GM18502 (cell line): Measurements from ENCODE around the gene POTEE.
"Not testable (repeated sequence)": the region's sequence is repeated elsewhere in the genome, so short reads cannot be mapped to it uniquely, and the experiment has no call there.

Experiments
- ATAC-seq: cut with Tn5 transposase; IDR thresholded peaks from one replicate; pipeline ENCODE4 v1.9.1; 2021; ENCODE audit warnings: mild to moderate bottlenecking; ENCODE audit not compliant: unreplicated experiment, poor library complexity

The POTEE gene

GRCh38 chr2:131209030-131209772, at the start of gene POTEE:
POTEE (plus strand) TSS chr2:131209536; CDS start chr2:131218403, 8,867 bp downstream.
- ATAC-seq: not testable (repeated sequence)

DNA sequence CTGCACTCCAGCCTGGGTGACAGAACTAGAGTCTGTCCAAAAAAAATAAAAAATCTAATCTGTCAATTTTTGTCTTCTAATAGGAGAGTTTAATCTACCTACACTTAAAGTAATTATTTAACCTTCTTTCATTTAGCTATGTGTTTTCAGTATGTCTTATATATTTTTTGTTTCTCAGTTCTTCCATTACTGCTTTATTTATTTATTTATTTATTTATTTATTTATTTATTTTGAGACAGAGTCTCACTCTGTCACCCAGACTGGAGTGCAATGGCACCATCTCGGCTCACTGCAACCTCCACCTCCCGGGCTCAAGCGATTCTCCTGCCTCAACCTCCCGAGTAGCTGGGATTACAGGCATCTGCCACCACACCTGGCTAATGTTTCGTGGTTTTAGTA, 43.8 kb upstream of the POTEE start:
- ATAC-seq: not testable (repeated sequence)

GRCh38 chr2:131168538-131168937, 40.8 kb upstream of the POTEE start:
- no peak for ATAC-seq

DNA sequence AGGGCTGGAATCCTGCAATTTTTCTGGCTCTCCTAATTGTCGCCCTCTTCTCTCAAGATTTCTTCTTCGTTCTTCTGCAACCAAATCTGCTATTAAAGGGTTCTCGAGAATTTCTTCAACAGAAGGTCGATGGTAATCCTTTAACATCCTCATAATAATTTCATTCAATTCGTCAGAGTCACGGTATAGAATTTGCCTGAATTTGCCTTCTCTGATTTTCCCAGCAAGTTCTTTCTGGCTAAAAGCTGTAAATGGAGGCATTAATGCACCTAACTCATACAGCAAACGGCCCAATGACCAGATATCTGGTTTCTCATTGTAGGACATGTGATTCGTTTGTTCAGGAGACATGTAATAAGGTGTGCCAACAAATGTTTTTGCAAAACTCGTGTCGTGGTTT, 31.3 kb upstream of the POTEE start:
- not testable (repeated sequence) for ATAC-seq

- ATAC-seq: not testable (repeated sequence)
Measured at GRCh38 chr2:131178721-131179418, 30.5 kb upstream of the POTEE start.

GRCh38 chr2:131181451-131181850, 27.9 kb upstream of the POTEE start:
- not testable (repeated sequence) for ATAC-seq

DNA sequence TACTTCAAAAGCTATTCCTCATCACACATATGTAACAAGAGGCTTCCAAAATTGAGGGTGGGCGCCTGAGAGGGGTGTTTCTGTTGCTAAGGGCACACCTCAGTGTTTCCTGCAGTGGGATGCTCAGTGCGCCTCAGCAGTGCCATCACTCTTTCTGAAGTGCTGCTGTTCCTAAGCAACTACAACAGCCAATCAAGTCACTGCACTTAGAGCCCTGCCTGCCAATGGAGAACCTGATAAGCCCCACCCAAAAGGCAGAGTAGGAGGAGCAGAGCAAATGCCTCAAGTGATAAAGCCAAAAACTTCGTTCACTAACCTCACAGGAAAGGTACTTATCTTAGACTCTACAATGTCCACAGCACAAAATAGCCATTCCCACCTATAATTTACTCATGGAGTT, 15.9 kb upstream of the POTEE start:
- ATAC-seq: not testable (repeated sequence)

DNA sequence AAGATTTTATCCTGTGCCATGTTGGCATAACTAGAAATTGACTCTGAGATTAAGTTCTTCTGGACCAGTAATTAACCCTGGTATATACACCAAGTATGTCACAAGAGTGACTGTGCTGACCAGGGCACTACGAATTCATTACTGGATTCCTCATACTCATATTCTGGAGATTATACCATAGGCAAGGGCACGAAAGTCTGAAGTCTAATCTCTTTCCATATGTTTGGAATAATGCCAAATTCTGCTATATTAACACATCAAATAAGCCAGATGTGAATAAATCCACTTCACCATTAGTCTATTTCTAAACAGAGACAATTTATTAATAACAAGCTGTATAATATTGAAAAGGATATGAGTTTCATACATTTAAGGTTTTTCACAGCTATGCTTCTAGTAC, 13.2 kb upstream of the POTEE start:
- not testable (repeated sequence) for ATAC-seq

DNA sequence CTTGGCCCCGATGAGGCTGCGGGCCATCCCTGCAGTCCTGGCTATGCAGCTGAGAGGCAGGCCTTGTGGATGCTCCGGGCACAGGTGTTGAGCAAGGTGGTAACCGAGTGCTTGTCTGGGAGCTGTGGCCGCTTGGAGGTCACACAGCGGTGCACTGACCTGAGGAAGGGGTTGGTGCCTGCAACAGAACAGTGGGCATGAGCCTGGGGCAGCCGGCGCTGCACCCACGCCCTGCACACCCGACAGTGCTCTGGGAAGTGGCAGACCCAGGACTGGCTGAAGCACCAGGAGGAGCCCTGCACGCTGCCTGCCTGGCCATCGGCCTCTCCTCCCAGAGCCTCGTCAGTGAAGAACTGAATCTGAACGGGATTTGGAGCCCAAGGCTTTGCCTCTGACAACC, 8.2 kb upstream of the POTEE start:
- no peak for ATAC-seq

DNA sequence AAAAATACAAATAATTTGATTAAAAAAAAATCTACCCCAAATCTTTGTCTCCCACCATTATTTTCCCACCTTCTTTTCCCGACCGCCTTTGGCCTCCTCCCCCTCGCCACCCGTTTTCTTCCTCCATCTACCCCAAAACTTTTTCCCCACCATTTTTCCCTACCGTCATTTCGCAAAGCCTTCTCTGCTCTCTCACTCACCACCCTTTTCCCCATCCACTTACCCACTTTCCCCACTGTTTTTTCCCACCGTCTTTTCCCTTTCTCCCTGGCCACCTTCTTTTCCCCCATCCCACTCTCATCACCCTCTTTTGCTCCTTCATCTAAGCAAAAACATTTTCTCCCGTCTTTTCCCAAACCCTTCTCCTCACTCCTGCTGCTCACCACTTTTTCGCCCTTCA, 1.5 kb upstream of the POTEE start:
- not testable (repeated sequence) for ATAC-seq

DNA sequence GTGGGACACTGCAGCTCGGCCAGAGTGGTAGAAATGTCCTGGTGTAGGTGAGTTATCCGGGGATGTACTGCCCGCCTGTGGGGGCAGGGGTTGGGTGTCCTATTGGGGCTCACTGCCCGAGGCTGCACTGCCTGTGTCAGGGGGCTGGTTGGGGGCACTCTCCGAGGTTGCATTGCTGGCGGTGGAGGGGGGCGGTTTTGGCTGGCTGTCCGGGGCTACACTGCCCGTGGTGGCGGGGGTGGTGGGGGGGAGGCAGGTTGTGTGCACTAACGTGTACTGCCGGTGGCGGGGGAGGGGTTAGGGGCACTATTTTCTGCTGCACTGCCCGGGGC, 403 bp downstream of the POTEE start:
- not testable (repeated sequence) for ATAC-seq

GRCh38 chr2:131210434-131211211, 1.3 kb downstream of the POTEE start:
- not testable (repeated sequence) for ATAC-seq

DNA sequence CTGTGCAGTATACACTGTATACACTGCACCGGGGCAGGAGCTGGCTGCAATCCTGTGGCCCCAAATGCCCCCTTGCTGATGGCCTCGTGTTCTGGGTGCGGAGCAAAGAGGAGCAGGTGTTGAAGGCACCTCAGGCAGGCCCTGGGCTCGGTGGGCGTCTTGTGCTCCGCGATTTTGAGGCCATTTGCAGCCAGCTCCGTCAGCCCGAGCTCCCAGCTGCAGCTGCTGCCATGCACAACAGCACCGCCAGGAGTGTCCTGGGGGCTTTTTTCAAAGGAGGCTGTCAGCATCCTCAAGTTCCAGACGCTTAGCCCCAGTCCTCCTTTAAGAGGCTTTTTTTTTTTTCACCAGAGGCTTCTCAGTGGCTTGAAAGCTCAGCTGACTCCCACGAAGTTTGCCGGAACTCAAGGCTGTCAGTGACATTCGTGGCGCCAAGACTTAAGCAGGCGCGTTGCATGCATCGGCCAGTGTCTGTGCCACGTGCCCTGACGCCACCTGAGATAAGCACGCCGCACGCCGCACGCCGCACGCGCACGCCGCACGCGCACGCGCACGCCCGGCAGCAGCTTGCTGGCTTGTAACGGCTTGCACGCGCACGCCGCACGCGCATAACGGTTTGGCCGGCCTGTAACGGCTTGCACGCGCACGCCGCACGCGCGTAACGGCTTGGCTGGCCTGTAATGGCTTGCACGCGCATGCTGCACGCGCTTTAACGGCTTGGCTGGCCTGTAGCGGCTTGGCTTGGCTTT, 8.1 kb downstream of the POTEE start:
- ATAC-seq: not testable (repeated sequence)

DNA sequence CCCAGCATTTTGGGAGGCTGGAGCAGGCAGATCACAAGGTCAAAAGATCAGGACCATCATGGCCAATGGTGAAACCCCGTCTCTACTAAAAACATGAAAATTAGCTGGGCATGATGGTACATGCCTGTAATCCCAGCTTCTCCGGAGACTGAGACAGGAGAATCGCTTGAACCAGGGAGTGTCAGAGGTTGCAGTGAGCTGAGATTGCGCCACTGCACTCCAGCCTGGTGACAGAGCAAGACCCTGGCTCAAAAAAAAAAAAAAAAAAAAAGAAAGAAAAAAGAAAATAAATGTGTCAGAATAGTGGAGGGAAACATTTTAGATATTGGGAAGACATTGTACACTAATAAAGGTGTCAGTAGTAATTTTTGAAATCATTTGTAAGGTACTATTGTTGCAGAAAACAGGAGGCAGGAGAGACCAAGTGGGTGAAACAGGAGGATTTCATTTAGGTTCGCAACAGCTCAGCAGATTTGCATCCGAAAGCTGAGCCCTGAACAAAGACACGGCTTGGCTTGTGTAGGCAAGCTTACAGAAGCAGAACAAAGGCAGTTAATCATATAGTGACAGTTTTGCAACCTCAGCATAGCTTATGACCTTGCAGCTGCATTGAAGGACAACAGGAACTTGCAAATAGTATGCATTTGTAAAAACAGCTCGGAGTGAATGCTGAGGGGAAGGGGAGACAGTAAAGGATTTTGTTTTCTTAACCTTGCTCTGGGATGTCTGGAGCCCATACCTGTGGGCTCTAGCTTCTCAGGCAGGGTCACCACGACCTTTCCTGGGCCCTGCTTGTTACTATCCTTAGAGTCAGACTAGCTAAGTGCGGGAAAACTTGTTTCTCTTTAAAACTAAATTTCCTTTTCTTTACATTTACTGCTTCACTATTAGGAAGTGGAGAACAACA, 26.5 kb downstream of the POTEE start:
- ATAC-seq: not testable (repeated sequence)
